H1 (cell line): ENCODE results near the gene MYRF. TPM values are rescaled to one million over a fixed set of nuclear protein-coding genes. Genes with fewer than 3 reads are reported as not detected.

Experiments used
- BACH1 ChIP-seq: IDR thresholded peaks from 2 replicates; pipeline ENCODE4 v1.6.1; 2012; ENCODE audit warnings: low read length, improper control_type of control experiment
- CHD2 ChIP-seq: IDR thresholded peaks from 2 replicates; pipeline ENCODE4 v1.6.1; 2012; ENCODE audit warnings: low read length, improper control_type of control experiment
- CTBP2 ChIP-seq: IDR thresholded peaks from 2 replicates; pipeline ENCODE4 v1.7.0; 2011; ENCODE audit warnings: borderline replicate concordance, mild to moderate bottlenecking, moderate library complexity, mixed read lengths, low read length; ENCODE audit not compliant: insufficient read depth, insufficient read length
- EGR1 ChIP-seq: IDR thresholded peaks from 2 replicates; pipeline ENCODE4 v1.6.1; 2011; ENCODE audit warnings: low read depth, low read length, borderline replicate concordance
- EZH2 ChIP-seq: fragments of 200-600 bp; sonication (generic); IDR thresholded peaks from 2 replicates; pipeline ENCODE4 v1.7.1; 2012; ENCODE audit warnings: low read depth, mild to moderate bottlenecking, moderate library complexity, low read length, inconsistent platforms; ENCODE audit not compliant: severe bottlenecking
- RAD21 ChIP-seq, 2 experiments: IDR thresholded peaks in 1 of 2; conservative IDR thresholded peaks in 1 of 2; 2 replicates each; pipeline ENCODE4 v1.6.1; 2011; ENCODE audit warnings: low read depth in 2 of 2, low read length in 2 of 2, improper control_type of control experiment in 1 of 2, inconsistent platforms in 1 of 2, mild to moderate bottlenecking in 1 of 2, moderate library complexity in 1 of 2
- RNF2 ChIP-seq: fragments of 200-900, 300-1000 bp; sonication (generic); IDR thresholded peaks from 2 replicates; pipeline ENCODE4 v1.7.1; 2016; ENCODE audit warnings: borderline replicate concordance, low read depth, mild to moderate bottlenecking, antibody characterized with exemption, low read length; ENCODE audit not compliant: poor library complexity, severe bottlenecking; ENCODE audit errors: missing control alignments
- TBP ChIP-seq: IDR thresholded peaks from 2 replicates; pipeline ENCODE4 v1.6.1; 2011; ENCODE audit warnings: low read depth, low read length, improper control_type of control experiment
- polyA plus RNA-seq, 7 experiments: library from polyadenylated mRNA; depleted of rRNA in 3 of 7; stranded (reverse) in 5 of 7; unstranded in 2 of 7; fragments of >200 nt in 5 of 7; fragments of 200-250 nt in 2 of 7; gene quantifications; 1 replicate in 5 of 7; 2 replicates in 1 of 7; 4 replicates in 1 of 7; pipeline versions ENCODE4 v1.2.1 to v1.2.3, GENCODE V29; 2011 to 2013; ENCODE audit warnings: missing spikeins in 2 of 7, mixed read lengths in 2 of 7
- total RNA-seq: library from RNA; stranded (reverse); fragmentation: NEBNext Ultra II Directional; extraction: Animal tissue kit (Norgen Biotek cat#: 25700); gene quantifications from 2 replicates; pipeline ENCODE4 v1.2.1, GENCODE V29; 2021
- TF ChIP-seq, protein P1 (sequence below): fragments of 300-600 bp; sonication (generic); IDR thresholded peaks from 2 replicates; pipeline ENCODE4 v1.7.1; 2012; ENCODE audit warnings: low read length, moderate library complexity, mild to moderate bottlenecking, inconsistent platforms; ENCODE audit not compliant: insufficient replicate concordance

MYRF gene
- total and polyA plus RNA-seq, 2 of the 8 experiments (the other 6 are each of a cell fraction or from before 2014, with no cell fraction given) = 6.0 to 6.1 TPM

DNA sequence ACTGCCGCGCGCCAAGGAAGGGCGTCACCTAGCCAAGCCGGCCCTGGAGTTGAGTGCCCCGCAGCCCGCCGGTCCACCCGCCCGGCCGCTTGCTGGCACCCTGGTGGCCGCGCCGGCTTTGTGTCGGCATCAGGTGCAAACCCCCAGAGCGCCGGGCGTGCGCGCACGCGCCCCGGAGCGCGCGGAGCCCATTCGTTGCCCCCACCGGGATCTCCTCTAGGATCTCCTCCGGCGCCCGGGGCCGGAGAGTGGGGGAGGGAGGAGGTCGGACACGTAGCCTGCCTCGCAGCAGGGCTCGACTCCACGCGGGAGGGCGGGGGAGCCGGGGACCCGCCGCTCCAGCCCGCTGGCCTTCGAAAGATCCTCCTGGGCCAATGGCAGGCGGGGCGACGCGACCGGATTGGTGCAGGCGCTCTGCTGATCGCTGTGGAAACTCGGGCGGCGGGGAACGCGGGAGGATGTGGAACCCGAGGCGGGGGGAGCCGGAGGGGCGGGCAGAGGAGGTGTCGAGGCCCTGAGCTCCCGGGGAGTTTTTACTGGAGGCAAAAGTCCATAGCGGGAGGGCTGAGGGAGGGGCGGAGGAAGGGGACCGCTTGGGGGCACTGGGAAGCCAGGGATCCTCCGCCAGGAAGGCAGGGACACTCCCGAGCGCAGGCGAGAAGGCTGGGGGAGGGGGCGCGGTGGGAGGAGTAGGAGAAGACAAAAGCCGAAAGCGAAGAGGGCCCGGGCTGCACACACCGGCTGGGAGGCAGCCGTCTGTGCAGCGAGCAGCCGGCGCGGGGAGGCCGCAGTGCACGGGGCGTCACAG is 75.3 kb downstream of the MYRF start, which contains the start of gene FADS2 (continued):
- TF ChIP-seq, protein P1, sequence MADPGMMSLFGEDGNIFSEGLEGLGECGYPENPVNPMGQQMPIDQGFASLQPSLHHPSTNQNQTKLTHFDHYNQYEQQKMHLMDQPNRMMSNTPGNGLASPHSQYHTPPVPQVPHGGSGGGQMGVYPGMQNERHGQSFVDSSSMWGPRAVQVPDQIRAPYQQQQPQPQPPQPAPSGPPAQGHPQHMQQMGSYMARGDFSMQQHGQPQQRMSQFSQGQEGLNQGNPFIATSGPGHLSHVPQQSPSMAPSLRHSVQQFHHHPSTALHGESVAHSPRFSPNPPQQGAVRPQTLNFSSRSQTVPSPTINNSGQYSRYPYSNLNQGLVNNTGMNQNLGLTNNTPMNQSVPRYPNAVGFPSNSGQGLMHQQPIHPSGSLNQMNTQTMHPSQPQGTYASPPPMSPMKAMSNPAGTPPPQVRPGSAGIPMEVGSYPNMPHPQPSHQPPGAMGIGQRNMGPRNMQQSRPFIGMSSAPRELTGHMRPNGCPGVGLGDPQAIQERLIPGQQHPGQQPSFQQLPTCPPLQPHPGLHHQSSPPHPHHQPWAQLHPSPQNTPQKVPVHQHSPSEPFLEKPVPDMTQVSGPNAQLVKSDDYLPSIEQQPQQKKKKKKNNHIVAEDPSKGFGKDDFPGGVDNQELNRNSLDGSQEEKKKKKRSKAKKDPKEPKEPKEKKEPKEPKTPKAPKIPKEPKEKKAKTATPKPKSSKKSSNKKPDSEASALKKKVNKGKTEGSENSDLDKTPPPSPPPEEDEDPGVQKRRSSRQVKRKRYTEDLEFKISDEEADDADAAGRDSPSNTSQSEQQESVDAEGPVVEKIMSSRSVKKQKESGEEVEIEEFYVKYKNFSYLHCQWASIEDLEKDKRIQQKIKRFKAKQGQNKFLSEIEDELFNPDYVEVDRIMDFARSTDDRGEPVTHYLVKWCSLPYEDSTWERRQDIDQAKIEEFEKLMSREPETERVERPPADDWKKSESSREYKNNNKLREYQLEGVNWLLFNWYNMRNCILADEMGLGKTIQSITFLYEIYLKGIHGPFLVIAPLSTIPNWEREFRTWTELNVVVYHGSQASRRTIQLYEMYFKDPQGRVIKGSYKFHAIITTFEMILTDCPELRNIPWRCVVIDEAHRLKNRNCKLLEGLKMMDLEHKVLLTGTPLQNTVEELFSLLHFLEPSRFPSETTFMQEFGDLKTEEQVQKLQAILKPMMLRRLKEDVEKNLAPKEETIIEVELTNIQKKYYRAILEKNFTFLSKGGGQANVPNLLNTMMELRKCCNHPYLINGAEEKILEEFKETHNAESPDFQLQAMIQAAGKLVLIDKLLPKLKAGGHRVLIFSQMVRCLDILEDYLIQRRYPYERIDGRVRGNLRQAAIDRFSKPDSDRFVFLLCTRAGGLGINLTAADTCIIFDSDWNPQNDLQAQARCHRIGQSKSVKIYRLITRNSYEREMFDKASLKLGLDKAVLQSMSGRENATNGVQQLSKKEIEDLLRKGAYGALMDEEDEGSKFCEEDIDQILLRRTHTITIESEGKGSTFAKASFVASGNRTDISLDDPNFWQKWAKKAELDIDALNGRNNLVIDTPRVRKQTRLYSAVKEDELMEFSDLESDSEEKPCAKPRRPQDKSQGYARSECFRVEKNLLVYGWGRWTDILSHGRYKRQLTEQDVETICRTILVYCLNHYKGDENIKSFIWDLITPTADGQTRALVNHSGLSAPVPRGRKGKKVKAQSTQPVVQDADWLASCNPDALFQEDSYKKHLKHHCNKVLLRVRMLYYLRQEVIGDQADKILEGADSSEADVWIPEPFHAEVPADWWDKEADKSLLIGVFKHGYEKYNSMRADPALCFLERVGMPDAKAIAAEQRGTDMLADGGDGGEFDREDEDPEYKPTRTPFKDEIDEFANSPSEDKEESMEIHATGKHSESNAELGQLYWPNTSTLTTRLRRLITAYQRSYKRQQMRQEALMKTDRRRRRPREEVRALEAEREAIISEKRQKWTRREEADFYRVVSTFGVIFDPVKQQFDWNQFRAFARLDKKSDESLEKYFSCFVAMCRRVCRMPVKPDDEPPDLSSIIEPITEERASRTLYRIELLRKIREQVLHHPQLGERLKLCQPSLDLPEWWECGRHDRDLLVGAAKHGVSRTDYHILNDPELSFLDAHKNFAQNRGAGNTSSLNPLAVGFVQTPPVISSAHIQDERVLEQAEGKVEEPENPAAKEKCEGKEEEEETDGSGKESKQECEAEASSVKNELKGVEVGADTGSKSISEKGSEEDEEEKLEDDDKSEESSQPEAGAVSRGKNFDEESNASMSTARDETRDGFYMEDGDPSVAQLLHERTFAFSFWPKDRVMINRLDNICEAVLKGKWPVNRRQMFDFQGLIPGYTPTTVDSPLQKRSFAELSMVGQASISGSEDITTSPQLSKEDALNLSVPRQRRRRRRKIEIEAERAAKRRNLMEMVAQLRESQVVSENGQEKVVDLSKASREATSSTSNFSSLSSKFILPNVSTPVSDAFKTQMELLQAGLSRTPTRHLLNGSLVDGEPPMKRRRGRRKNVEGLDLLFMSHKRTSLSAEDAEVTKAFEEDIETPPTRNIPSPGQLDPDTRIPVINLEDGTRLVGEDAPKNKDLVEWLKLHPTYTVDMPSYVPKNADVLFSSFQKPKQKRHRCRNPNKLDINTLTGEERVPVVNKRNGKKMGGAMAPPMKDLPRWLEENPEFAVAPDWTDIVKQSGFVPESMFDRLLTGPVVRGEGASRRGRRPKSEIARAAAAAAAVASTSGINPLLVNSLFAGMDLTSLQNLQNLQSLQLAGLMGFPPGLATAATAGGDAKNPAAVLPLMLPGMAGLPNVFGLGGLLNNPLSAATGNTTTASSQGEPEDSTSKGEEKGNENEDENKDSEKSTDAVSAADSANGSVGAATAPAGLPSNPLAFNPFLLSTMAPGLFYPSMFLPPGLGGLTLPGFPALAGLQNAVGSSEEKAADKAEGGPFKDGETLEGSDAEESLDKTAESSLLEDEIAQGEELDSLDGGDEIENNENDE = no peak
- no peak for TF ChIP-seq CHD2
- no peak for TF ChIP-seq EZH2
- TF ChIP-seq EGR1 = no peak
- peak; percentile 20 for TF ChIP-seq CTBP2
- peak; percentile 60; the same call in 1 of the 2 replicates for TF ChIP-seq TBP
- TF ChIP-seq BACH1 = peak; percentile 65; the same call in 1 of the 2 replicates
- TF ChIP-seq RAD21 (IDR thresholded peaks at IDR 0.05 in 1 of 2, conservative IDR thresholded peaks at IDR 0.05 in 1 of 2; ENCODE audit: low read depth in 2 of 2, low read length in 2 of 2) = no peak
- no peak for TF ChIP-seq RNF2
